Tibial nerve (tissue), 4 donors: ENCODE measurements around the gene NINJ2.

Source experiments
- CTCF ChIP-seq, 5 experiments: fragments of 200-600 bp in 3 of 5; fragments of 450-650 bp in 2 of 5; sonication (generic) in 3 of 5; IDR thresholded peaks; one replicate each; pipeline ENCODE4 v1.5.1; 2016 to 2019; ENCODE audit warnings: antibody characterized with exemption in 5 of 5, mild to moderate bottlenecking in 3 of 5, moderate library complexity in 2 of 5
- EP300 ChIP-seq, 2 donors: sonication (generic); formaldehyde crosslinking; IDR thresholded peaks; one replicate each; pipeline ENCODE4 v1.6.1; 2017; ENCODE audit warnings: antibody characterized with exemption in 2 of 2, mild to moderate bottlenecking in 1 of 2
- POLR2A ChIP-seq, 2 donors: fragments of 450-650 bp; IDR thresholded peaks; one replicate each; pipeline ENCODE4 v1.6.1; 2017; ENCODE audit warnings: antibody characterized with exemption in 2 of 2, mild to moderate bottlenecking in 2 of 2, moderate library complexity in 2 of 2

GRCh38 chr12:650983-651382, 12.3 kb downstream of the NINJ2 start:
- no peak for TF ChIP-seq EP300 (IDR thresholded peaks at IDR 0.05)
- no peak for TF ChIP-seq POLR2A (IDR thresholded peaks at IDR 0.05)
- TF ChIP-seq CTCF (IDR thresholded peaks at IDR 0.05) = no peak
